GM12878 (cell line): ENCODE measurements around the gene FANCE. TPM values are rescaled to one million over a fixed set of nuclear protein-coding genes. Genes with fewer than 3 reads are reported as not detected.

Experiments
- ATAC-seq: fragments of 200-7000 bp; cut with Tn5 transposase; 3 replicates; pipeline ENCODE4 v1.9.1; 2020; ENCODE audit warnings: mild to moderate bottlenecking, moderate library complexity
- BruUV-seq: library from RNA; stranded (reverse); fragments of 400-500 nt; replicated peaks from 2 replicates; lab custom pipeline; 2021; lab: Mats Ljungman, UMichigan
- CTCF ChIA-PET: fragments of 300-600 bp; sonication (Branson Sonifier 250); formaldehyde crosslinking; extraction: SDS; loops from one replicate; lab custom pipeline; 2021; ENCODE audit warnings: inconsistent platforms; lab: Yijun Ruan, JAX
- POLR2A ChIA-PET: fragments of 350-600 bp; formaldehyde crosslinking; extraction: SDS; loops from one replicate; lab custom pipeline; 2021; ENCODE audit warnings: inconsistent platforms; lab: Charles Lee
- RAD21 ChIA-PET: fragments of 300-600 bp; sonication (Branson Sonifier 250); formaldehyde crosslinking; loops from one replicate; lab custom pipeline; 2023; ENCODE audit warnings: antibody characterized with exemption; ENCODE audit not compliant: unreplicated experiment; lab: Charles Lee
- SMC1A ChIA-PET: fragments of 300-600 bp; sonication (Branson Sonifier 250); formaldehyde crosslinking; loops from one replicate; lab custom pipeline; 2023; ENCODE audit not compliant: unreplicated experiment, uncharacterized antibody; lab: Charles Lee
- DNase-seq: peaks from one replicate; pipeline ENCODE4 v3.0.0-alpha.2; 2011; ENCODE audit warnings: low read depth, low spot score
- FAIRE-seq: peaks from 3 replicates; lab custom pipeline; 2011; peaks lifted over from hg19 to GRCh38; lab: Jason Lieb, UNC
- H2AFZ ChIP-seq: 2 replicates; pipeline ENCODE4 v1.6.0; 2011; ENCODE audit warnings: low read depth, low read length, control low read depth; ENCODE audit not compliant: control insufficient read depth
- H3K27ac ChIP-seq: 2 replicates; pipeline ENCODE4 v1.5.1; 2011; ENCODE audit warnings: control low read depth; ENCODE audit not compliant: control insufficient read depth, insufficient read depth
- H3K27me3 ChIP-seq, 2 experiments: replicated peaks in 1 of 2; 2 replicates each; pipeline versions ENCODE4 v1.6.0 to v1.6.1; 2011; ENCODE audit warnings: low read length in 1 of 2; ENCODE audit not compliant: control insufficient read depth in 2 of 2, insufficient read depth in 2 of 2
- H3K36me3 ChIP-seq, 2 experiments: 2 replicates each; pipeline ENCODE4 v1.5.1; 2011; ENCODE audit warnings: low read length in 1 of 2; ENCODE audit not compliant: control insufficient read depth in 2 of 2, insufficient read depth in 2 of 2
- H3K4me1 ChIP-seq: 2 replicates; pipeline ENCODE4 v1.6.1; 2011; ENCODE audit warnings: mild to moderate bottlenecking, low read length, moderate library complexity, mixed read lengths; ENCODE audit not compliant: control insufficient read depth, insufficient read depth
- H3K4me2 ChIP-seq: 2 replicates; pipeline ENCODE4 v1.6.0; 2011; ENCODE audit warnings: control low read depth; ENCODE audit not compliant: control insufficient read depth, insufficient read depth
- H3K4me3 ChIP-seq: fragments of 200-600 bp; sonication (generic); 2 replicates; pipeline ENCODE4 v1.5.1; 2016
- H3K79me2 ChIP-seq: 2 replicates; pipeline ENCODE4 v1.6.0; 2011; ENCODE audit warnings: low read length; ENCODE audit not compliant: control insufficient read depth, insufficient read depth
- H3K9ac ChIP-seq: 2 replicates; pipeline ENCODE4 v1.8.0; 2011; ENCODE audit warnings: low read length, control low read depth, mixed read lengths; ENCODE audit not compliant: control insufficient read depth, insufficient read depth
- H3K9me3 ChIP-seq: replicated peaks from 3 replicates; pipeline ENCODE4 v1.5.1; 2011; ENCODE audit warnings: mild to moderate bottlenecking, low read length; ENCODE audit not compliant: control insufficient read depth, insufficient read depth
- H4K20me1 ChIP-seq: 2 replicates; pipeline ENCODE4 v1.6.0; 2011; ENCODE audit not compliant: control insufficient read depth, insufficient read depth
- CBFB ChIP-seq: IDR thresholded peaks from 2 replicates; pipeline ENCODE4 v1.6.1; 2016; ENCODE audit warnings: antibody characterized with exemption, low read depth
- CHD1 ChIP-seq: IDR thresholded peaks from 2 replicates; pipeline ENCODE4 v1.6.1; 2012; ENCODE audit warnings: low read depth, low read length, improper control_type of control experiment
- HDAC2 ChIP-seq: fragments of 200-600 bp; sonication (generic); IDR thresholded peaks from 2 replicates; pipeline ENCODE4 v1.6.1; 2017
- IKZF1 ChIP-seq: fragments of 450-650 bp; conservative IDR thresholded peaks from 2 replicates; pipeline ENCODE4 v1.6.1; 2017; ENCODE audit warnings: antibody characterized with exemption, mild to moderate bottlenecking
- MEF2A ChIP-seq: IDR thresholded peaks from 2 replicates; pipeline ENCODE4 v1.6.1; 2011; ENCODE audit warnings: low read depth, mild to moderate bottlenecking, low read length, moderate library complexity; ENCODE audit not compliant: insufficient read depth
- NBN ChIP-seq: fragments of 450-650 bp; IDR thresholded peaks from 2 replicates; pipeline ENCODE4 v1.6.1; 2016
- NR2C2 ChIP-seq: IDR thresholded peaks from 2 replicates; pipeline ENCODE4 v1.6.1; 2011; ENCODE audit warnings: borderline replicate concordance, low read depth; ENCODE audit not compliant: control insufficient read depth, insufficient read length
- RFX5 ChIP-seq: IDR thresholded peaks from 2 replicates; pipeline ENCODE4 v1.6.1; 2011; ENCODE audit warnings: low read depth, low read length, improper control_type of control experiment
- WRNIP1 ChIP-seq: IDR thresholded peaks from 2 replicates; pipeline ENCODE4 v1.6.1; 2011; ENCODE audit warnings: low read depth, low read length, improper control_type of control experiment, borderline replicate concordance
- ZBTB4 ChIP-seq: fragments of 450-650 bp; formaldehyde crosslinking; IDR thresholded peaks from 2 replicates; pipeline ENCODE4 v1.4.0; 2022; ENCODE audit warnings: mild to moderate bottlenecking, moderate library complexity
- ZNF24 ChIP-seq: fragments of 450-650 bp; IDR thresholded peaks from 2 replicates; pipeline ENCODE4 v1.6.1; 2017; ENCODE audit warnings: antibody characterized with exemption, mild to moderate bottlenecking
- WGBS: methylation state at CpG from one replicate; pipeline ENCODE4 v1.1.6; 2016; ENCODE audit warnings: low lambda C conversion rate; ENCODE audit not compliant: insufficient replicate concordance, insufficient coverage; ENCODE audit errors: missing lambda C conversion rate; 5-methylcytosine and 5-hydroxymethylcytosine counted together
- in situ Hi-C: fragments of 300-500 bp; cut with MboI; formaldehyde crosslinking; loops from 9 replicates; pipeline ENCODE4 v1.14.3; 2018; ENCODE audit warnings: mixed read lengths
- intact Hi-C: fragments of 100-400 bp; cut with micrococcal nuclease; formaldehyde crosslinking; loops from one replicate; pipeline ENCODE4 v1.14.2; 2022; ENCODE audit not compliant: unreplicated experiment
- polyA plus RNA-seq, 11 experiments: library from polyadenylated mRNA; depleted of rRNA in 4 of 11; unstranded in 6 of 11; stranded (reverse) in 5 of 11; fragments of >200 nt; fragmentation: Nextera tagmentation in 4 of 11; fragmentation: Illumina TruSeq in 1 of 11; extraction: Ambion mirVana in 4 of 11; extraction: Trizol in 1 of 11; gene quantifications; 1 replicate in 1 of 11; 2 replicates in 10 of 11; pipeline versions ENCODE4 v1.2.1 to v1.2.3, GENCODE V29; 2011 to 2016; ENCODE audit warnings: inconsistent platforms in 2 of 11, missing spikeins in 2 of 11, low read depth in 1 of 11
- total RNA-seq, 4 experiments: library from RNA; depleted of rRNA in 3 of 4; stranded (reverse); fragments of >200 nt in 3 of 4; fragmentation: Illumina TruSeq in 1 of 4; extraction: Trizol in 1 of 4; gene quantifications; 2 replicates each; pipeline versions ENCODE4 v1.2.1 to v1.2.3, GENCODE V29; 2013 to 2021

The FANCE gene
- total and polyA plus RNA-seq, 10 of the 15 experiments (the other 5 are each of a cell fraction or from before 2014, with no cell fraction given): 3.0 to 13.3 (median 8.1) TPM

GRCh38 chr6:35477551-35478179 is 25.5 kb downstream of the FANCE start:
- H4K20me1 ChIP-seq: no peaks in the 10 kb centered on the region
- no peak for ATAC-seq
- no peaks in the 10 kb centered on the region for H3K9me3 ChIP-seq
- intact Hi-C loops: no loop called here
- no peak overlapping the region for H2AFZ ChIP-seq
- no peaks in the 10 kb centered on the region for H3K4me1 ChIP-seq
- H3K36me3 ChIP-seq: peaks cover 2 to 7% of the 10 kb centered on the region in 2 experiments; a peak in 2 of 4 replicates
- no peak for FAIRE-seq
- no peak overlapping the region for H3K4me2 ChIP-seq
- H3K9ac ChIP-seq: no peak overlapping the region
- ChIA-PET CTCF (interaction anchor here (0.6 to 0.9 kb wide), 2 partner anchors 9 to 134 kb away, joined by 4 to 5 read pairs; no protein-coding TSS in a partner anchor), RAD21 (no interaction called here), POLR2A (interaction anchor here (1.0 kb wide), 1 partner anchor 10 kb away, joined by 3 read pairs; the partner anchor contains the start of gene RPL10A), SMC1A (no interaction called here)
- no peak for DNase-seq
- BruUV-seq: no TSS peak
- H3K79me2 ChIP-seq: no peaks in the 10 kb centered on the region
- no peak overlapping the region for H3K27ac ChIP-seq
- WGBS: 56% methylated on average over 5 of the region's 5 CpGs
- no peak for TF ChIP-seq ZNF24
- TF ChIP-seq NBN: no peak
- TF ChIP-seq NR2C2: no peak
- TF ChIP-seq RFX5: no peak
- no peak for TF ChIP-seq CBFB
- no peak for TF ChIP-seq CHD1
- no peak overlapping the region for H3K4me3 ChIP-seq
- in situ Hi-C loops: no loop called here
- no peaks in the 10 kb centered on the region; a peak in 1 of 4 replicates for H3K27me3 ChIP-seq

GRCh38 chr6:35478259-35478658 is 26.1 kb downstream of the FANCE start:
- H3K27me3 ChIP-seq: no peaks in the 10 kb centered on the region; a peak in 2 of 4 replicates
- SMC1A ChIA-PET: no interaction called here
- CTCF ChIA-PET: interaction anchor here (0.9 kb wide), 1 partner anchor 9 kb away, joined by 5 read pairs; no protein-coding TSS in a partner anchor
- no peak for TF ChIP-seq RFX5
- TF ChIP-seq HDAC2: no peak
- no peak for TF ChIP-seq ZBTB4 (CRISPR knock-in tag)
- TF ChIP-seq MEF2A: no peak
- TF ChIP-seq IKZF1: no peak
- TF ChIP-seq WRNIP1: no peak

More at GRCh38 chr6:35478259-35478658, 26.1 kb downstream of the FANCE start:
- FAIRE-seq (no peak), DNase-seq (no peak), ATAC-seq (no peak)
- RAD21 ChIA-PET: no interaction called here
- in situ Hi-C loops (no loop called here), intact Hi-C loops (no loop called here)
- H4K20me1 ChIP-seq: no peaks in the 10 kb centered on the region
- POLR2A ChIA-PET: no interaction called here
- WGBS: 48% methylated on average over 7 of the region's 7 CpGs
- H3K27ac ChIP-seq: no peak overlapping the region
- H3K36me3 ChIP-seq: peaks cover 0 to 3% of the 10 kb centered on the region in 2 experiments; a peak in 2 of 4 replicates
- no peaks in the 10 kb centered on the region for H3K4me1 ChIP-seq
- H2AFZ ChIP-seq: no peak overlapping the region
- no peaks in the 10 kb centered on the region for H3K79me2 ChIP-seq
- no peak overlapping the region for H3K4me2 ChIP-seq
- no peak overlapping the region for H3K9ac ChIP-seq
- H3K9me3 ChIP-seq: no peaks in the 10 kb centered on the region
- BruUV-seq: no TSS peak
- H3K4me3 ChIP-seq: no peak overlapping the region
